GM23248 (cell line): Measurements from ENCODE around the gene WDR48.

Experiments
- EZH2 ChIP-seq: fragments of 200-600 bp; sonication (generic); IDR thresholded peaks from 2 replicates; pipeline ENCODE4 v1.6.1; 2018; ENCODE audit warnings: antibody characterized with exemption, mild to moderate bottlenecking; ENCODE audit not compliant: insufficient read depth, poor library complexity, severe bottlenecking
- EZH2phosphoT487 ChIP-seq: fragments of 200-600 bp; sonication (generic); IDR thresholded peaks from 2 replicates; pipeline ENCODE4 v1.6.1; 2018; ENCODE audit warnings: antibody characterized with exemption, moderate library complexity, mild to moderate bottlenecking, low read depth; ENCODE audit not compliant: insufficient read depth

DNA sequence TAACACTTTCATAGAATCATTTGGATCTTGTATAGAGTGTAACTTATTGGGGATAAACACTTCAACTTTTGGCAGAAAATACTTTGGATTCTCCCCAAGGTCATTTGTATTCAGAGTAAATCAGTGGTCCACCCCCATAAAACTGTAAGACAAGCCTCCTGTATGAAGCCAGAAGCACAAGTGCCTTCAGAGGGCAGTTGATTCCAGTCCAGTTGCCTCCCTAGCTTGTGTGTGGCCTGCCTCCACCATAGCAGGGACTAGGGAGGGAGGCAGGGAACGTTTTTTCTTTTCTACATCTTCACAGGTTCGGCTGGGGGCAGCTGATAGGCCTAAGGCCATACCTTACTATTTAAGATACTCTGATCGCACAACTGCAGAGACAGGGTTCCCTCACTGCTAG lies 44.0 kb downstream of the WDR48 start:
- TF ChIP-seq EZH2phosphoT487 (no peak), EZH2 (no peak)
